ENCODE measurements around the gene ZNF433. TPM values are rescaled to one million over a fixed set of nuclear protein-coding genes. Genes with fewer than 3 reads are reported as not detected.
A peak's percentile ranks its signal among the peaks of the same experiment; 100 is the strongest.
"Not testable (repeated sequence)": the region's sequence is repeated elsewhere in the genome, so short reads cannot be mapped to it uniquely, and the experiment has no call there.

Gene ZNF433
- 0.43 TPM in 1 of 2 replicates, not detected in the other for total RNA-seq (2014; rRNA removed; shearing (Covaris generic))

DNA sequence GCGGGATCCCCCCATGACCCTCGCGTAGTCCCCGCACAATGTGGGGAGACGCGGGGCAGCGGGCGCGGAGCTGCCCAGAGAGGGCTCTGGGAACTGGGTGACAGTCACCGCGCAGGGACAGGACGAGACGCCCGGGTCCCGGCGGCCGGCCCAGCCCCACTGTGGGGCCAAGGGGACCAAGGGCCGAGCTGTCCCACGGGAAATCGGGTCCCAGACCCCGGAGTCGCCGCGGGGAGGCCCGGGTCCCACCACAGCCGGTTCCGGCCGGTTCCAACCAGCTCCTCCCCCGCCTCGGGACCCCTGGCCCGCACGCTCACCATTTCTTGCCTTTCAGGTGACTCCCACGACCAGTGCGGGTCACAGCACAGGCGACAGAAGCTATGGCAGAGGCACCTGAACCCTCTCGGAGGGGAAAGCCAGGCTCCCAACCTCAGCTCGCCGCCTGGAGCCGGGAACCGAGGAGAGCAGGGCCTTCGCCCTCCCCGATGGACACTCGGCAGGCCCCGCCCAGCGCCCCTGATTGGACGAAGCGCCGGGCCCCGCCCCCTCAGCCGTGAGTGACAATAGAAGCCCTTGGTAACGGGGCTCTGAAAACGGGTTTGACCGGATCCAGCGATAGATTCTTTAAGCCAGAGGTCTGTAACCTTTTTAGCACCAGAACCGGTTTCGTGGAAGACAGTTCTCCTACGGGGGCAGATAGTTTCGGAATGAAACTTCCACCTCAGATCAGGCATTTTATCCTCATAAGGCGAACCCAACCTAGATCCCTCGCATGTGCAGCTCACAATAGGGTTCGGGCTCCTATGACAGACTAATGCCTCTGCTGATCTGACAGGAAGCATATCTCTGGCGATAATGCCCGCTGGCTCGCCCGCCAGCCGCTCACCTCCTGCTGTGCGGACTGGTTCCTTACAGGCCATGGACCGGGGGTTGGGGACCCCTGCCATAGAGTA, at the start of gene ZNF433:
Gene ZNF433, minus strand, starts transcription at position 460 of the 953 bp plus-strand sequence. Its CDS starts 140 bp downstream, at position 320.
- DNase-seq (ENCODE audit: low spot score): peak; percentile 95
- in situ Hi-C loops (cut with HindIII; ENCODE audit: low sequenced_read_pairs): no loop called here

DNA sequence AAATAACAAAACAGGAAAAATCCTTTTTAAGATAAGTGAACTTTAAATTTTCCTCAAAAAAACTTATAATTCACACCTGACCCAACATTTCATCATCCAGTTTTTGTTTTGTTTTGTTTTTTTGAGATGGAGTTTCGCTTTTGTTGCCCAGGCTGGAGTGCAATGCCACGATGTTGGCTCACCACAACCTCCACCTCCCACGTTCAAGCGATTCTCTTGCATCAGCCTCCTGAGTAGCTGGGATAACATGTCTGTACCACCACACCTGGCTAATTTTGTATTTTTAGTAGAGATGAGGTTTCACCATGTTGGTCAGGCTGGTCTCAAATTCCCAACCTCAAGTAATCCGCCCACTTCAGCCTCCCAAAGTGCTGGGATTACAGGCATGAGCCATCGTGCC, 47.9 kb upstream of the ZNF433 start:
- in situ Hi-C loops (cut with HindIII; ENCODE audit: low sequenced_read_pairs); DNase-seq (ENCODE audit: low spot score): not testable (repeated sequence)

DNA sequence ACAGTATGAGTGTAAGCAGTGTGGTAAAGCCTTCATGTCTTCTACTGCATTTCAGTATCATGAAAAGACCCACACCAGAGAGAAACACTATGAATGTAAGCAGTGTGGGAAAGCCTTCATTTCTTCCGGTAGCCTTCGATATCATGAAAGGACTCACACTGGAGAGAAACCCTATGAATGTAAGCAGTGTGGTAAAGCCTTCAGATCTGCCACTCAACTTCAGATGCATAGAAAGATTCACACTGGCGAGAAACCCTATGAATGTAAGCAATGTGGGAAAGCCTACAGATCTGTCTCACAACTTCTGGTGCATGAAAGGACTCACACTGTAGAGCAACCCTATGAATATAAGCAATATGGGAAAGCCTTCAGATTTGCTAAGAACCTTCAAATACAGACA, 41.9 kb upstream of the ZNF433 start:
- DNase-seq (ENCODE audit: low spot score): no peak
- in situ Hi-C loops (cut with HindIII; ENCODE audit: low sequenced_read_pairs): no loop called here

DNA sequence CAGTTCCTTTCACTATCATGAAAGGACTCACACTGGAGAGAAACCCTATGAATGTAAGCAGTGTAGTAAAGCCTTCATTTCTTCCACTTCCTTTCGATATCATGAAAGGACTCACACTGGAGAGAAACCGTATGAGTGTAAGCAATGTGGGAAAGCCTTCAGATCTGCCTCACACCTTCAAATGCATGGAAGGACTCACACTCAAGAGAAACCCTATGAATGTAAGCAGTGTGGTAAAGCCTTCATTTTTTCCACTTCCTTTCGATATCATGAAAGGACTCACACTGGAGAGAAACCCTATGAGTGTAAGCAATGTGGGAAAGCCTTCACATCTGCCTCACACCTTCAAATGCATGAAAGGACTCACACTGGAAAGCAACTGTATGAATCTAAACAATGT, 40.9 kb upstream of the ZNF433 start:
- DNase-seq (ENCODE audit: low spot score); in situ Hi-C loops (cut with HindIII; ENCODE audit: low sequenced_read_pairs): not testable (repeated sequence)

GRCh38 chr19:12075538-12076139, 40.2 kb upstream of the ZNF433 start:
- DNase-seq (ENCODE audit: low spot score): no peak
- in situ Hi-C loops (cut with HindIII; ENCODE audit: low sequenced_read_pairs): no loop called here

DNA sequence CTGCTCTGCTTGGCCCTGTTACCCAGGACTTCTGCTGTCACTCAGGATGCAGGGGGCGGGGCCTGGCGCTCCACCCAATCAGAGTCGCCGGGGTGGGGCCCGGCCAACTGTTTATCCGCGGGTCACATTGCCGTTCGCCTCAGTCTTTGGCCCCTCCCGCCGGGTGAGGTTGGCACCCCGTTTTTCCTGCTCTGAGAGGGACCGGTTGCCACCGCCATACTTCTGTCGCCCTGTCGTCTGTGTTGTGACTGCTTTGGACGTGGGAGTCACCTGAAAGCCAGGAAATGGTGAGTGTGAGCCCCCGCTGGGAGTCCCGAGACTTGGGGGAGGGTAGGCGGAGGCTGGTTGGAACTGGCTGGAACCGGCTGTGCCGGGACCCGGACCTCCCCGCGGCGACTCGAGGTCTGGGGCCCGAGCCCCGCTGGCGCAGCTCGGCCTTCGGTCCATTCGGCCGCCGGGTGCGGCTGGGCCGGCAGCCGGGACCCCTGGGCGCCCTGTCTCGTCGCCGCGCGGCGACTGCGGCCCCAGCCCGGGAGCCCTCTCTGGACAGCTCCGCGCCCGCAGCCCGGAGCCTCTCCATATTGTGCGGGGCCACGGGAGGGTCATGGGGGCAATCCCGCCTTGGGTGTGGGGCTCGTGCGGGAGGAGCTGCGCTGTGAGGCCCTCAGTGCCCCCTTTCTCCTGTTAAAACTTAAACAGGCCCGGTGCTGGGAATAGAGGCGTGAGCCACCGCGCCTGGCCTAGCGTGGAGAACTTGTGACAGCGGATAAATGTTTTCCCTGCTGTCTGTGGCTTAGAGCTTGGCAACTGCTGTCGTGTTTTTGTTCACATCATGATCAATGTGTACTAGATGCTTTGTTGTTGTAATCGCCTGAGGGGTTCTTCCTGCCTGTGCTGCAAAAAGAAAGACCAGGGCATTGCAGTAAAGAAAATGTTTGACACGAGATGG, 29.4 kb upstream of the ZNF433 start, which contains the start of gene ZNF844:
Gene ZNF844, plus strand, starts transcription at position 142 of the 949 bp plus-strand sequence. Its CDS starts 143 bp downstream, at position 285.
- DNase-seq (ENCODE audit: low spot score): peak; percentile 97
- in situ Hi-C loops (cut with HindIII; ENCODE audit: low sequenced_read_pairs): no loop called here

DNA sequence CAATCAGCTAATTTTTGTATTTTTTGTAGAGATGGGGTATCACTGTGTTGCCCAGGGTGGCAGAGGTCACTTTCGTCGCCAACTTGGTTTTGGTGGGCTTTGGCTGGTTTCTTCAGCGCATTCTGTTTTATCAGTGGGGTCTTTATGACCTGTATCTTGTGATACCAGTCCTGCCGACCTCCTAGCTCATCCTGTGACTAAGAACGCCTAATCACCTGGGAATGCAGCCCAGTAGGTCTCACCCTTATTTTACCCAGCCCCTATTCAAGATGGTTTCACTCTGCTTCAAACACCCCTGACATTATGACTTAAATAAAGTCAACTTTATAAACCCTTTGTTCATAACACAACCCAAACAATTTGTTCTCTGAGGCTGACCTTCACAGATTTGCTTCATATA, 20.3 kb upstream of the ZNF433 start:
- DNase-seq (ENCODE audit: low spot score): no peak
- in situ Hi-C loops (cut with HindIII; ENCODE audit: low sequenced_read_pairs): no loop called here

DNA sequence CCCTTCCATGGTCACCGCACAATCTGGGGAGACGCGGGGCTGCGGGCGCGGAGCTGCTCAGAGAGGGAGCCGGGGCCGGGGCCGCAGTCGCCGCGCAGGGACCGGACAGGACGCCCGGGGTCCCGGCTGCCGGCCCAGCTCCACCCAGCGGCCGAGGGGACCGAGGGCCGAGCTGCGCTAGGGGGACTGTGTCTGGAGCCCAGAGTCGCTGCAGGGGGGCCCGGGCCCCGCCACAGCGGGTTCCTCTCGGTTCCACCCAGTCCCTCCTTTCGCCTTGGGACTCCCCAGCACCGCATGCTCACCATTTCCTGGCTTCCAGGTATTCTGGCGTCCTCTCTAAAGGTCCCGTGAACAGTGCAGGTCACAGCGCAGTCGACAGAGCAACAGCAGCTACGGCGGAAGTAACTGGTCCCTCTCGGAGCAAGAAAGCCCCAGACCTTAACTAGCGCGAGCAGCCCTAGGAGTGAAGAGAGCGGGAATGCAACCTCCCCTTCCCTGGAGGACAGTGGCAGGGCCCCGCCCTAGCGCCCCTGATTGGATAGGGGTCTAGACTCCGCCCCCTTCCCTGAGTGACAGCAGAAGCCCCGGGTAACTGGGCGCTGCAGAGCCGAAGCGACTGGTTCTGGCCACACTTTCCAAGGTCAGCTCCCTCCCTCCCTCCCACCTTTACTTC, 17.2 kb upstream of the ZNF433 start, which contains the start of gene ZNF878:
Gene ZNF878, minus strand, starts transcription at position 465 of the 673 bp plus-strand sequence. Its CDS starts 160 bp downstream, at position 305.
- in situ Hi-C loops (cut with HindIII; ENCODE audit: low sequenced_read_pairs): no loop called here

GRCh38 chr19:12052091-12052496, 16.6 kb upstream of the ZNF433 start:
- in situ Hi-C loops (cut with HindIII; ENCODE audit: low sequenced_read_pairs): no loop called here
- peak; percentile 47 for DNase-seq (ENCODE audit: low spot score)

More for the DNA sequence above, 17.2 kb upstream of the ZNF433 start, which contains the start of gene ZNF878:
- DNase-seq (ENCODE audit: low spot score): peak; percentile 96

DNA sequence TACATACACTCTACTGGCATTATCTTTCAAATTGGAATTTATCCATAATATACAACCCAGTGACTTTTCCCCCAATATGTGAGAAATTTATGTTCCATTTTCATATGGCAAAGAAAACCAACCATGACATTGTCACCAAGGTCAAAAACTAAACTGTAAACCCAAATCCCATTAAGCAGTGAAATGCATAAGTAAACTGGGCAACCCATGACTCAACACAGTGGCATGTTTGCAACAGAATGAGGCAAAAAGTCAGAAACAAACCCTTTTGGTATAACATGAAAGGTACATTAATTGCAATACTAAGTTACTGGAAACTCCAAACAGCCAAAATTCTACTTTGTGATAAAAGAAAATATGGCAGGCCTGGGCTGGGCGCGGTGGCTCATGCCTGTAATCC, 12.4 kb upstream of the ZNF433 start:
- DNase-seq (ENCODE audit: low spot score): no peak
- in situ Hi-C loops (cut with HindIII; ENCODE audit: low sequenced_read_pairs): no loop called here

DNA sequence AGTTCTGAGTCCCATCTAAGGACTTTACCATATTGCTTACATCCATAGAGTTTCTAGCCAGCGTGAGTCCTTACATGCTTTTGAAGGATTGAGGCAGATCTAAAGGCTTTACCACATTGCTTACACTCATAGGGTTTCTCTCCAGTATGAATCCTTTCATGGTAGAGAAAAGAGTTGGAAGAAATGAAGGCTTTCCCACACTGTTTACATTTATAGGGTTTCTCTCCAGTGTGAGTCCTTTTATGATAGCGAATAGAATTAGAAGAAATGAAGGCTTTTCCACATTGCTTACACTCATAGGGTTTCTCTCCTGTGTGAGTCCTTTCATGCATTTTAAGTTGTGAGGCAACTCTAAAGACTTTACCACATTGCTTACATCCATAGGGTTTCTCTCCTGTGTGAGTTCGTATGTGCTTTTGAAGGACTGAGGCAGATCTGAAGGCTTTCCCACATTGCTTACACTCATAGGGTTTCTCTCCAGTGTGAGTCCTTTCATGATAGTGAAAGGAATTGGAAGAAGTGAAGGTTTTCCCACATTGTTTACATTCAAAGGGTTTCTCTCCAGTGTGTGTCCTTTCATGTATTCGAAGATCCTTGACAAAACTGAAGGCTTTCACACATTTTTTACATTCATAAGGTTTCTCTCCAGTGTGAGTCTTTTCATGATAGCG, 8.4 kb upstream of the ZNF433 start:
- in situ Hi-C loops (cut with HindIII; ENCODE audit: low sequenced_read_pairs): no loop called here
- no peak for DNase-seq (ENCODE audit: low spot score)

GRCh38 chr19:12042893-12043292, 7.4 kb upstream of the ZNF433 start:
- no peak for DNase-seq (ENCODE audit: low spot score)
- in situ Hi-C loops (cut with HindIII; ENCODE audit: low sequenced_read_pairs): no loop called here

GRCh38 chr19:12034620-12035019, 859 bp downstream of the ZNF433 start:
- in situ Hi-C loops (cut with HindIII; ENCODE audit: low sequenced_read_pairs): no loop called here
- peak; percentile 28 for DNase-seq (ENCODE audit: low spot score)

DNA sequence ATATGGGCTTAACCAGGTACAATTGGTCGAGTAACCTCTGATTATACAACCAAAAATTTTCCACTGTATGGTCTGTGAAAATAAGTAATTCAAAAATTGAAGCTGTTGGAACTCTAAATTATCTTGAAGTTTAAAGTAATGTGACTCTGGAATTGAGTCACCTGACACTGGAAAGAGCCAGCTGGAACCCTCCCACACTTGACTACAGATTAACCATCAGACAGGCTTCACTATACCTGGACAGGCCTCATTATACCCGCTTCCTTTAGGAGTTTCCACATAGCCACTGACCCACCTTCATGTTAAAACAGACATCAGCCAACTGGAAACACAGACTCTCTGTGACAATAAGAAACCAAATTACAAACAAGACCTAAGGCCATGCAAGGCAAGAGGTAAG, 1.3 kb downstream of the ZNF433 start:
- DNase-seq (ENCODE audit: low spot score): peak; percentile 17
- in situ Hi-C loops (cut with HindIII; ENCODE audit: low sequenced_read_pairs): no loop called here

DNA sequence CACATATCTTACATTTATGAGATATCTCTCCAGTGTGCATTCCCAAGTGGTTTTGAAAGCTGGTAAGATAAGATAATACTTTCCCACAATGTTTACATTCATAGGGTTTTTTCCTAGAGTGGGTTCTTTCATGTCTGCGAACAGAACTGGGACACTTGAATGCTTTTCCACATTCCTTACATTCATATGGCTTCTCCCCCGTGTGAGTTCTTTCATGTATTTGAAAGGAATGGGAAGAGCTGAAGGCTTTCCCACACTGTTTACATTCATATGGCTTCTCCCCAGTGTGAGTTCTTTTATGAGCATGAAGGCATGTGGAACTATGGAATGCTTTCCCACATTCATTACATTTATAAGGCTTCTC, 19.7 kb downstream of the ZNF433 start:
- DNase-seq (ENCODE audit: low spot score): no peak
- in situ Hi-C loops (cut with HindIII; ENCODE audit: low sequenced_read_pairs): no loop called here

DNA sequence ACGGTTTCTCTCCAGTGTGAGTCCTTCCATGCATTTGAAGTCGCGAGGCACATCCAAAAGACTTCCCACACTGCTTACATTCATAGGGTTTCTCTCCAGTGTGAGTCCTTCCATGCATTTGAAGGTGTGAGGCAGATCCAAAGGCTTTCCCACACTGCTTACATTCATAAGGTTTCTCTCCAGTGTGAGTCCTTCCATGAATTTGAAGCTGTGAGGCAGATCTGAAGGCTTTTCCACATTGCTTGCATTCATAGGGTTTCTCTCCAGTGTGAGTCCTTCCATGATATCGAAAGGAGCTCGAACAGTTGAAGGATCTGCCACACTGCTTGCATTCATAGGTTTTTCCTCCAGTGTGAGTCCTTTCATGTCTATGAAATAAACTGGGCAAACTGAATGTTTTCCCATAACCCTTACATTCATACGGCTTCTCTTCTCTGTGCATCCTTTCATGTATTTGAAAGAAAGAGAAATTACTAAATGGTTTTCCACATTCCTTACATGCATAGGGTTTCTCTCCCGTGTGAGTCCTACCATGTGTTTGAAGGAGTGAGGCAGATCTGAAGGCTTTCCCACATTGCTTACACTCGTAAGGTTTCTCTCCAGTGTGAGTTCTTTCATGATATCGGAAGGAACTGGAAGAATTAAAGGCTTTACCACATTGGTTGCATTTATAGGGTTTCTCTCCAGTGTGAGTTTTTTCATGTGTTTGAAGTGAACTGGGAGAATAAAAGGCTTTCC, 20.3 kb downstream of the ZNF433 start:
- no peak for DNase-seq (ENCODE audit: low spot score)
- in situ Hi-C loops (cut with HindIII; ENCODE audit: low sequenced_read_pairs): no loop called here
